A375 (cell line): ENCODE data around the gene C16orf86. TPM values are rescaled to one million over a fixed set of nuclear protein-coding genes. Genes with fewer than 3 reads are reported as not detected.

Experiments used
- total RNA-seq: library from RNA; depleted of rRNA; stranded (reverse); fragments of >200 nt; shearing (Covaris generic); gene quantifications from 2 replicates; pipeline ENCODE4 v1.2.3, GENCODE V29; 2014; rRNA removed

The C16orf86 gene
- 9.2 and 11.4 TPM in 2 replicates for total RNA-seq

GRCh38 chr16:67666559-67667452, at the start of gene C16orf86, which contains the start of gene ENKD1:
Gene C16orf86 (plus strand): TSS chr16:67666814. CDS start chr16:67666971, 157 bp downstream.
Gene ENKD1 (minus strand): TSS chr16:67666750. CDS start chr16:67666442, 308 bp downstream.

GRCh38 chr16:67659675-67660563, 6.7 kb upstream of the C16orf86 start, which contains the start of gene ACD:
Gene ACD (minus strand): TSS chr16:67660260. CDS start chr16:67660220, 40 bp downstream.

DNA sequence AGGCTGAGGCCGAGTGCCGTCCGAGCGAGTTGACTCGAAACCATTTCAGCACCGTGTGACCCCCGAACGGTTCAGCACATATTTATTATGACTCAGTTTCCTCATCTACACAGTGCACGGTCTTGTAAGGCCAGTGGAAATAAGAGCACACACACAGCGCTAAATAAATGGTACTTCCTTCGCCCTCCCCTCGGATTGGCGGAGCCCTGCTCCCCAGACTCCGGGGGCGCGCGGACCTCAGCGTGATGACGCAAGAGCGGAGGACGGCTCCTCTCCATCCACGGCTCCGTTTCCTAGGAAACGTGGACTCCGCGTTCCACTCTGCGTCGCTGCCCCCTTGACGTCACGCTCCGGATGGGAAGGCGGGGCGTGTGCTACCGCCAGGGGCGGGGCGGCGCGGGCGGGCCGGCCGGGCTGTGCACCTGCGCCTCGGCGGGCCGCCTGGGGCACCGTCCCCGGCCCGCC, 6.0 kb upstream of the C16orf86 start, which contains the start of gene PARD6A:
Gene PARD6A, plus strand, starts transcription at position 397 of the 465 bp plus-strand sequence. CDS start 79 bp downstream, outside the sequence.

Other genes with a start within 250 kb of the C16orf86 start
- gene HSD11B2, start 235.7 kb upstream of the C16orf86 start, total RNA-seq, result 1.1 TPM in 1 of 2 replicates, not detected in the other
- 42.6 and 43.2 TPM in 2 replicates for gene ATP6V0D1, start 185.7 kb upstream of the C16orf86 start, total RNA-seq
- gene AGRP, start 183.3 kb upstream of the C16orf86 start, total RNA-seq, result not detected in 2 replicates
- 39.7 and 41.7 TPM in 2 replicates for gene RIPOR1, start 138.0 kb upstream of the C16orf86 start, total RNA-seq
- 30.0 and 33.4 TPM in 2 replicates for gene CTCF, start 104.3 kb upstream of the C16orf86 start, total RNA-seq
- gene CARMIL2, start 21.7 kb upstream of the C16orf86 start, total RNA-seq, result 1.9 and 2.2 TPM in 2 replicates
- gene ACD, start 6.6 kb upstream of the C16orf86 start, total RNA-seq, result 49.5 and 50.1 TPM in 2 replicates
- gene PARD6A, start 5.9 kb upstream of the C16orf86 start, total RNA-seq, result 4.2 and 4.9 TPM in 2 replicates
- gene ENKD1, start 64 bp upstream of the C16orf86 start, total RNA-seq, result 58.8 and 71.0 TPM in 2 replicates
- gene GFOD2, start 52.5 kb downstream of the C16orf86 start, total RNA-seq, result 19.6 and 19.7 TPM in 2 replicates
- 5.4 and 5.5 TPM in 2 replicates for gene RANBP10, start 139.7 kb downstream of the C16orf86 start, total RNA-seq
- 0.66 and 1.6 TPM in 2 replicates for gene TSNAXIP1, start 140.1 kb downstream of the C16orf86 start, total RNA-seq
- gene THAP11, start 175.5 kb downstream of the C16orf86 start, total RNA-seq, result 36.9 and 37.4 TPM in 2 replicates
- gene NUTF2, start 180.1 kb downstream of the C16orf86 start, total RNA-seq, result 174 TPM in 2 replicates
- gene CENPT, start 180.9 kb downstream of the C16orf86 start, total RNA-seq, result 29.7 and 30.7 TPM in 2 replicates
- gene EDC4, start 206.2 kb downstream of the C16orf86 start, total RNA-seq, result 82.4 and 94.4 TPM in 2 replicates
- gene NRN1L, start 218.1 kb downstream of the C16orf86 start, total RNA-seq, result 0.30 TPM in 1 of 2 replicates, not detected in the other
- 6.7 and 11.1 TPM in 2 replicates for gene PSKH1, start 226.4 kb downstream of the C16orf86 start, total RNA-seq